Stimulated activated CD8-positive, alpha-beta memory T cell treated with anti-CD3 and anti-CD28 coated beads, Interleukin-12 subunit alpha, Interleukin-12 subunit beta, amount 100 ng/mL, for 24 hours (primary cell): ENCODE results near the gene DCLK1.

Experiments
- DNase-seq: peaks from one replicate; pipeline ENCODE4 v3.0.0-alpha.2; 2020; ENCODE audit errors: extremely low read depth

DCLK1 gene

GRCh38 chr13:35789335-35790165, 341.6 kb downstream of the DCLK1 start:
- DNase-seq = no peak

- no peak for DNase-seq
Observed at GRCh38 chr13:35787937-35788336, 343.2 kb downstream of the DCLK1 start.

GRCh38 chr13:35785576-35786303, 345.4 kb downstream of the DCLK1 start:
- no peak for DNase-seq

- no peak for DNase-seq
Observed at GRCh38 chr13:35784286-35784951, 346.8 kb downstream of the DCLK1 start.

- no peak for DNase-seq
Observed at GRCh38 chr13:35782793-35783192, 348.4 kb downstream of the DCLK1 start.

- DNase-seq = no peak
Observed at GRCh38 chr13:35781036-35782000, 349.9 kb downstream of the DCLK1 start.

GRCh38 chr13:35780613-35781012, 350.6 kb downstream of the DCLK1 start:
- DNase-seq = no peak

- no peak for DNase-seq
Observed at GRCh38 chr13:35771898-35772297, 359.3 kb downstream of the DCLK1 start.

- DNase-seq = no peak
Observed at GRCh38 chr13:35770756-35771297, 360.4 kb downstream of the DCLK1 start.

- DNase-seq = no peak
Observed at GRCh38 chr13:35769812-35770211, 361.4 kb downstream of the DCLK1 start.

GRCh38 chr13:35768551-35768950, 362.6 kb downstream of the DCLK1 start:
- DNase-seq = no peak

GRCh38 chr13:35768073-35768472, 363.1 kb downstream of the DCLK1 start:
- no peak for DNase-seq

GRCh38 chr13:35767256-35767976, 363.8 kb downstream of the DCLK1 start:
- no peak for DNase-seq

GRCh38 chr13:35766663-35767062, 364.5 kb downstream of the DCLK1 start:
- DNase-seq = no peak

GRCh38 chr13:35765941-35766340, 365.2 kb downstream of the DCLK1 start:
- no peak for DNase-seq

GRCh38 chr13:35765366-35765765, 365.8 kb downstream of the DCLK1 start:
- DNase-seq = no peak

- no peak for DNase-seq
Observed at GRCh38 chr13:35764326-35765015, 366.7 kb downstream of the DCLK1 start.

- no peak for DNase-seq
Observed at GRCh38 chr13:35763782-35764123, 367.4 kb downstream of the DCLK1 start.

- no peak for DNase-seq
Observed at GRCh38 chr13:35763060-35763781, 368.0 kb downstream of the DCLK1 start.
